SIG-M5 treated with dmso at 0.1 percent for 504 hours (cell line): Measurements from ENCODE around the gene PC.
"Not testable (repeated sequence)": the region's sequence is repeated elsewhere in the genome, so short reads cannot be mapped to it uniquely, and the experiment has no call there.

ENCODE experiments used
- DNase-seq: peaks from one replicate; lab custom pipeline; 2025; ENCODE audit not compliant: unreplicated experiment; lab: John Stamatoyannopoulos, UW

PC gene

DNA sequence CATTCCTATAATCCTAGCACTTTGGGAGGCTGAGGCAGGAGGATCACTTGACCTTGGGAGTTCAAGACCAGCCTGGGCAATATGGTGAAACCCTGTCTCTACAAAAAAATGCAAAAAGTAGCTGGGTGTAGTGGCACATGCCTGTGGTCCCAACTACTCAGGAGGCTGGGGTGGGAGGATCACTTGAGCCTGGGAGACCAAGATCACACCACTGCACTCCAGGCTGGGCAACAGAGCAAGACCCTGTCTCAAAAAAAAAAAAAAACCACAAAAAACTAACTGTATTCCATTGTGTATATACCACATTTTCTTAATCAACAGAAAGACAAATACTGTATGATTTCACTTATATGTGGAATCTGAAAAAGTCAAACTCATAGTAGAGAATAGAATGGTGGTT, 158.4 kb downstream of the PC start:
- not testable (repeated sequence) for DNase-seq
